C1 segment of cervical spinal cord (tissue), 14 donors: Measurements from ENCODE around the gene GET4.

ENCODE experiments used
- DNase-seq, 14 donors: peaks; one replicate each; lab custom pipeline; 2025; lab: John Stamatoyannopoulos, UW

The GET4 gene

GRCh38 chr7:885893-886625, 9.7 kb downstream of the GET4 start:
- DNase-seq: no peak

DNA sequence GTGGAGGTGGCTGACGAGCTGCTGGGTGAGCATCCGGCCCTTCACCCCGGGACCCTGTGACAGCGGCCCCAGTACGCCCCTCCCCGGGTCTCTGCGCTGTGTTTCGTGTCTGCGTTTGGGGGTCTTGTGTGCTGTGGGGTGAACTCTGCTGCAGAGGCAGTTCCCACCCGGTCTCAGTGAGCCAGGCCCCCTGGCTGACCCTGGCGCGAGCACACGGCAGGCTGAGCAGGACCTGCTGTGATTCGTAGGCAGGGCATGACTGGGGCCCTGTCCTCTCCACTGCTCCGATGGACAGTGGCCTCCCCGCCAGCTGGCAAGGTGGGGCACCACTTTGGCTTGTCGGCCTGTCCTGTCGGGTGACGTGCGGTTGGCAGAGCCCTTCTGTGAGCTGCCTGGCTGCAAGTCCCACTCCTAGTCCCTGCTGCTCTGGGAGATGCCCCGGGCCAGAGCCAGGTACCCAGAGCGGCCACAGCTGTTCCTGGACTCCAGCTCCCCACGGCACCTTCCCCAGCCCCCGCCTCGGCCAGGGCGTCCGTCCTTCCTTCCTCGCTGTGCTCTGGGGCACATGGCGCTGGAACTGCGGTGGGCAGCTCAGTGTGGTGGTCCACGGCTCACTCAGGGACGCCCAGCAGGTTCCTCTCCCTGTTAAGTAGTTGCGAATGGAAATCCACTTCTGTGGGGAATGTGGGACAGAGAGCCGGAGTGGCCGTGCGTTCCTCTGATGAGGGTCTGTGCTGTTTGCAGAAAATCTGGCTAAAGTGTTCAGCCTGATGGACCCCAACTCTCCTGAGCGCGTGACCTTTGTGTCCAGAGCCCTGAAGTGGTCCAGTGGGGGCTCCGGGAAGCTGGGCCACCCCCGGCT, 10.5 kb downstream of the GET4 start:
- peak in 1 of 14 donors; percentile 81 for DNase-seq

DNA sequence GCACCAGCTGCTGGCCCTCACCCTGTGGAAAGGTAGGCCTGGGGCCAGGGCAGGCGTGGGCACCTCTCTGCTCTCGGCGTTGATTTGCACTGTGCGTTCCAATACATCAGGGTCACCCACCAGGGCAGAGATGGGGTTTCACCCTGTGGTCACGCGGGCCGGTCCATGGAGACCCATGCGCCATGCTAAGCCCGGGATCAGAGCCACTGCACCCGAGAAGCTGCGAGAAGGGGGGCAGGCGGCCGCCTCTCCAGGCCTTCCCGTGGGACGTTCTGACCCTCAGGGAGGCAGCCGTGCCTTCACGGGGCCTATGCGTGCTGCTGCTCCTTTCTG, 11.1 kb downstream of the GET4 start:
- no peak for DNase-seq

DNA sequence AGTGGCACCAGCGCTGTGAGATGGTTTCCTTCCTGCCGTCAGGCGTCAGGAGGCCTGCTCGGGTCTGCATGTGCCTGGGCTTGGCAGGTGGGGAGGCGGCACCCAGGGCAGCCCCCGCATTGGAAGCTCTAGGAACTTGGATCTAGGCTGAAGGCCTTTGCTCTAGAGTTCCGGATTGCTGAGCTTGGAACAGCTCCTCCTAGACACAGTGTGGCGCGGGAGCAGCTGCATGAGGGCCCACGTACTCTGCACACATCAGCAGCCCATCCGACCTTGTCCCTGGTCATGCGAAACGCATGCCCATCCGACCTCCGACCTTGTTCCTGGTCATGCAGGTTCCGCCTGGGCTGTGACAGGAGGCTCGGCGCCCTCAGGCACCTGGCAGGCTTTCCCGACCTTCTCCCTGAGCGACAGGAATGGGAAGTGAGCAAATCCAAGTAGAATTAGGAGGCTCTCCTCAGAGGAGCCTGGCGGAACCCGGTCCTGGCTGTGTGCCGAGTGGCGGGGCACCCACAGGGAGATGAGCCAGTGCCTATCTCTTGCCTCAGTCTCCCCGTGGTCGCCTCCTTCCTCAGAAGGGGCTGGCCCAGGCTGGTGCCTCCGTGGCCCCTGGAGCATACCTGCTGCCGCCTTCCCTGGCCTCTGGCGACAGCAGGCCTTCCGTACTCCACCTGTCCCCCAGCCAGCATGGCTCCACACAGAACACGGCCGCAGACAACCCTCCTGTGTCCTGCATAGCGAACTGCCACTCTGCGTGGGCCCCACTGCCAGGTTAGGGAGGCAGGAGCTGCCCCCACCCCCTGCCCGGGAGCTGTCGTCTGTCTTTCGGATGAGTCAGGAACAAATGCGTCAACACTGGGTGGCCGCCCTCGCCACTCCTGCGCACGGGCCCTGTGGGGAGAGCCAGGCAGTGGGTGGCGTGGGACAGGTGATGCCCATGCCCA, 12.0 kb downstream of the GET4 start:
- DNase-seq: no peak

- no peak for DNase-seq
These were observed 12.7 kb downstream of the GET4 start for GRCh38 chr7:889025-889390.

DNA sequence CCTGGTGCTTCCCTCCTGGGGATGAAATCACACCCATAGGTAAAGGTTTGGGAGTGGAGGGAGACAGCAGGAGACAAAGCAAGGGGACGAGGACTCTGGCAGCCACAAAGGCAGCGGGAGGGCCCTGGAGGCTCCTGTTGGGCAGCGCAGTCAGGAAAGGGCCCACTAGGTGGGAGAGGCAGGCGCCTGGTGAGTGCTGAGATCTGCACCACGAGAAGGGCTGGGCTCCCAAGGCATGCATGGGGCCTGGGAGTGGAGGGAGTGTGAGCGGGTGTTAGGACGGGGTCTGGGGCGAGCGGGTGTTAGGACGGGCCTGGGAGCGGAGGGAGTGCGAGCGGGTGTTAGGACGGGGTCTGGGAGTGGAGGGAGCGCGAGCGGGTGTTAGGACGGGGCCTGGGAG, 13.0 kb downstream of the GET4 start:
- DNase-seq: no peak

DNA sequence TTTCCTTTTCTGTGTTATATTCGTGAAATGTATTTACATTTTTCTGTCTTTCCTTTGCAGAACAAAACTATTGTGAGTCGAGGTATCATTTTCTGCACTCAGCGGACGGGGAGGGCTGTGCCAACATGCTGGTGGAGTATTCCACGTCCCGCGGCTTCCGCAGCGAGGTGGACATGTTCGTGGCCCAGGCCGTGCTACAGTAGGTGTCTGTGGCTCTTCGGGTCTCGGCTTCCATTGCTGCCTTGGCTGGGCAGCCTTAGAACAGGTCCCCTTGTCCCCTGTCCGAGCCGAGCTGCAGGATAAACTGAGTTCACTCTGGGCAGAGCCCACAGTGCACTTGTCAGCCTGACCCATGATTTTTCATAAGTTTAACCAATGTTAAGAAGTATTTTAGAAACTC, 14.5 kb downstream of the GET4 start:
- DNase-seq: no peak

DNA sequence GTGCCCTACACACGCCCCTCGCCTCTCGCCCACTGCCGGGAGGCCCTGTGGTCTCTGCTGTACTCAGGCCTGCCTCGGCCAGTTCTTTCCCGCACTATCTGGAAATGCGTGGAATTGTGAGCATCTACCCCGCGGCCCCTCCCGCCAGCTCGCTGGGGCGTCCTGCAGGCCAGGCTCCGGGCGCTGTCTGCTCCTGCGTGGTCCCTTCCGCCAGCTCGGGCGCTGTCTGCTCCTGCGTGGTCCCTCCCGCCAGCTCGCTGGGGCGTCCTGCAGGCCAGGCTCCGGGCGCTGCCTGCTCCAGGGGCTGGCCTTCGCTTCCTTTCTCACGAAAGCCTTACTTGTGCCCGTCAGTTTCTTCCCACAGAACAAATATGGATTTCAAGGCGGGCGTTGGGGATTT, 14.9 kb downstream of the GET4 start:
- no peak for DNase-seq

DNA sequence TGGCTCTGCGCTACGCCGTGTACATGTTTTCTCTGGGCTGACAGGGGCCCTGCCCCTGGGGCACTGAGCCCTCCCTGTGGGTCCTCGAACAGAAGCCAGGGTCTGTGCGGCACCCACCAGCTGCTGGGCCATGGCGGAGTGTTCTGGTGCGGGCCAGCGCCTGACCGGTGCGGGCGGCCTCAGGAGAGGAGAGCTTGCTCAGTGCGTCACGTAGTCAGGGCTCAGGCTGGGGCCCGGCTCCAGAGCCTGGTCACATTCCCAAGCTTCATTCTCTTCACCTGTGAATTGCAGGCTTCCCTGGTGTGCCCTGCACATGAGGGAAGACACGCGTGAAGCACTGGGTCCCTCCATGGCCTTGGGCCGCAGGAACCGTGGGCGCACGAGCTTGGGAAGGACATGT, 15.5 kb downstream of the GET4 start:
- no peak for DNase-seq

- DNase-seq: no peak
These were observed 16.6 kb downstream of the GET4 start for GRCh38 chr7:892648-893593.

GRCh38 chr7:893686-894085, 17.3 kb downstream of the GET4 start:
- no peak for DNase-seq

DNA sequence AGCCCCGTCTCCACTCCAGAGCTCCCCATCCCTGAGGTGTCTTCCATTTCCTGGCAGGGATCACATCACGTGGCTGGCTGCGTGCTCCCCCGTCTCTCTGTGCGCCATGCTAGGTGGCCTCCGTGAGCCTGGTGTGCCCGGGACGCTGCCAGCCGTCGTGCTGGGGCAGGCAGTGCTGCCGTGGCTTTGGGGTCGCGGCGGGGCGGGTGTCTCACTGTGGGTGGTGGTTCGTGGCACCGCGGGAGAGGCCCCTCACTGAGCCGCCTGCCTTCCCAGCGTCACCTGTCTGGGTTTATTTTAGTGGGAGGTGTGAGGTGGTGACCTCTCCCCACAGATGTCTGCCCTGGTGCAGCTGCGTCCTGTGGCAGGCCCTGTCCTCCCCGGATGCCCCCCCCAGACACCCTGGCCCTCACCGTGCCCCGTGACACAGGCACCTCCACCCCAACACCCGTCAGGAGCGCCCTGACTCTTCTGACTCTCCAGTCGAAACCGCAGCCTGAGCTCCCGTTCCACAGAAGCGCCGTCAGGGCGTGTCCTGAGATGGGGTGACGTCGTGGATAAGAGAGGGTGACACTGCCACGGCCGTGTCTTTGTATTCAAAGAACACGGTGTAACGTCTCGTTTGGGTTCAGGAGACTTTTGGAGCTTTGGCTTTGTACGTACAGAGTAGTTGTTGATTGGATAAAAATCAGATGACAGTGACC, 18.0 kb downstream of the GET4 start:
- no peak for DNase-seq

GRCh38 chr7:894927-895450, 18.6 kb downstream of the GET4 start:
- DNase-seq: no peak

DNA sequence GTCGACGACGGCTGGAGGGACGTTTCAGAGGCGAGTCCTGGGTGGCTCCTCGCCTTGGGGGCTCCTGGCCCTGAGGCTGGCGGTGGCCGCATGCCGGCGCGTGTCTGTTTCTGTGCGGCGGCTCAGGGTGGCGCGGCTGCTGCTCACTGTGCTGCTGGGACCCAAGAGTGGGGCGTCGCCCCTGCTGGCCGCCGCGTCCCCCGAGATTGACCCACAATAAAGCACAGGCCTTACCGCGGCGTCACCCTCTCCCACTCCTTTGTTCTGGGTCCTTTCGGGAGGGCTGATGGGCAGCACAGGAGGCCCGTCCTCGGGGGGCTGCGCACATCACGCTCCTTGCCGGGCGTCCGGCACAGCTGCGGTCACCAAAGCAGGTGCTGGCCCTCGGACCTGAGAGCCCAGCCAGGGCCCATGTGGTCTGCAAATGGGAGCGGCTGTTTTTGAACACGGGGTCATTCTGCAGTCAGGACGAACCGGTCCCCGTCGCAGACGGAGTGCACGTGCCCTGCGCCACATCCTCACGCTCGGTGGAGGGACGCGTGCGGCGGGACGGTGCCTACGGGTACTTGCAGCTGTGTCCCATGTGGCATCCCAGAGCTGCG, 19.2 kb downstream of the GET4 start:
- DNase-seq: no peak

GRCh38 chr7:896346-897075, 20.2 kb downstream of the GET4 start:
- no peak for DNase-seq

GRCh38 chr7:897086-897485, 20.7 kb downstream of the GET4 start:
- no peak for DNase-seq

GRCh38 chr7:897771-898376, 21.5 kb downstream of the GET4 start:
- DNase-seq: no peak

DNA sequence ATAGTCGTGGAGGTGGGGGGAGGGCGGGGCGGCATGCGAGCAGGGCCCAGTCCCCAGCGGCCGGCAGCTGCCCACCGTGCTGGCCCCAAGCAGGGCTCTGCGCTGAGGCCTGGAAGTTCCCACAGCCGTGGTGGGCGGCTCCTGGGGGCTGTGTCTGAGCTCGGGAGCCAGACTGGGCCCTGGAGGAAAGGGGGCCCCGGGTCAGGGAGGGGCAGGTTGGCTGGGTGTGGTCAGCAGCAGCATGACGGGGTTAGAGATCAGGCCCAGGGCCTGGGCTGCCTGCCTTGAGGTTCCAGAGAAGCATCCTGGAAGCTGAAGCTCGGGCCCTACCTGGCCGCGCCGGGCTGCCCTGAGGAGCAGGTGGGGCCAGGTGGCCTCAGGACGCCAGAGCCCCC, 22.1 kb downstream of the GET4 start:
- no peak for DNase-seq
